CD14-positive monocyte (primary cell): ENCODE measurements around the gene KCNS1. TPM values are rescaled to one million over a fixed set of nuclear protein-coding genes. Genes with fewer than 3 reads are reported as not detected.

Source experiments
- DNase-seq, 3 donors: peaks; one replicate each; pipeline ENCODE4 v3.0.0-alpha.2; 2011 to 2022
- H2AFZ ChIP-seq: 2 replicates; pipeline ENCODE4 v1.6.0; 2012; ENCODE audit warnings: mild to moderate bottlenecking, low read depth, low read length, inconsistent platforms; ENCODE audit not compliant: insufficient read depth, poor library complexity, severe bottlenecking
- H3K27ac ChIP-seq, 2 donors: 1 replicate in 1 of 2; 2 replicates in 1 of 2; pipeline ENCODE4 v1.5.1; 2012 to 2013; ENCODE audit warnings: low read length in 2 of 2, control low read depth in 1 of 2, inconsistent platforms in 1 of 2, low read depth in 1 of 2, mild to moderate bottlenecking in 1 of 2
- H3K27me3 ChIP-seq, 2 donors: one replicate each; pipeline versions ENCODE4 v1.6.0 to v1.6.1; 2011 to 2013; ENCODE audit warnings: low read length in 2 of 2; ENCODE audit not compliant: control insufficient read depth in 2 of 2, insufficient read depth in 2 of 2
- H3K36me3 ChIP-seq, 2 donors: replicated peaks in 1 of 2; 1 replicate in 1 of 2; 2 replicates in 1 of 2; pipeline versions ENCODE4 v1.5.1 to v1.6.1; 2012 to 2013; ENCODE audit warnings: low read length in 2 of 2, control low read depth in 1 of 2, inconsistent platforms in 1 of 2, mild to moderate bottlenecking in 1 of 2; ENCODE audit not compliant: insufficient read depth in 2 of 2, control insufficient read depth in 1 of 2
- H3K4me1 ChIP-seq, 2 donors: 1 replicate in 1 of 2; 2 replicates in 1 of 2; pipeline versions ENCODE4 v1.5.1 to v1.6.1; 2012 to 2013; ENCODE audit warnings: low read length in 2 of 2, control low read depth in 1 of 2, inconsistent platforms in 1 of 2, mild to moderate bottlenecking in 1 of 2, moderate library complexity in 1 of 2; ENCODE audit not compliant: insufficient read depth in 2 of 2, control insufficient read depth in 1 of 2
- H3K4me2 ChIP-seq: replicated peaks from 2 replicates; pipeline ENCODE3; 2012; ENCODE audit warnings: low read length, moderate library complexity, mild to moderate bottlenecking; ENCODE audit not compliant: poor library complexity, severe bottlenecking; ENCODE audit errors: extremely low read depth
- H3K4me3 ChIP-seq, 3 experiments: fragments of 200-600 bp in 1 of 3; sonication (generic) in 1 of 3; replicated peaks in 1 of 3; 1 replicate in 2 of 3; 2 replicates in 1 of 3; pipeline ENCODE4 v1.5.1; 2011 to 2013; ENCODE audit warnings: low read length in 3 of 3, mild to moderate bottlenecking in 3 of 3, control low read depth in 2 of 3, low read depth in 2 of 3, inconsistent platforms in 1 of 3, moderate library complexity in 1 of 3
- H3K79me2 ChIP-seq: 2 replicates; pipeline ENCODE4 v1.6.0; 2012; ENCODE audit warnings: mild to moderate bottlenecking, control low read depth, inconsistent platforms, low read length, moderate library complexity; ENCODE audit not compliant: insufficient read depth
- H3K9ac ChIP-seq: 2 replicates; pipeline ENCODE4 v1.6.0; 2017; ENCODE audit warnings: low read length, mild to moderate bottlenecking; ENCODE audit not compliant: insufficient read depth, poor library complexity, severe bottlenecking
- H3K9me3 ChIP-seq, 2 donors: replicated peaks in 1 of 2; 1 replicate in 1 of 2; 2 replicates in 1 of 2; pipeline versions ENCODE4 v1.5.1 to v1.6.1; 2012 to 2013; ENCODE audit warnings: low read length in 2 of 2, control low read depth in 1 of 2; ENCODE audit not compliant: control insufficient read depth in 1 of 2, insufficient read depth in 1 of 2
- H4K20me1 ChIP-seq: 2 replicates; pipeline ENCODE4 v1.6.0; 2012; ENCODE audit warnings: mild to moderate bottlenecking, low read length, control low read depth, moderate library complexity; ENCODE audit not compliant: insufficient read depth
- H3K27ac Mint-ChIP-seq, 7 donors: one replicate each; pipeline ENCODE4 v1.8.0; 2020; ENCODE audit warnings: mild to moderate bottlenecking in 7 of 7, mixed read lengths in 7 of 7, moderate library complexity in 6 of 7, inconsistent platforms in 2 of 7
- H3K27me3 Mint-ChIP-seq, 3 donors: one replicate each; pipeline ENCODE4 v1.8.0; 2021 to 2022; ENCODE audit warnings: low read depth in 3 of 3, mild to moderate bottlenecking in 3 of 3, mixed read lengths in 3 of 3, moderate library complexity in 3 of 3, inconsistent platforms in 1 of 3
- H3K36me3 Mint-ChIP-seq, 2 donors: one replicate each; pipeline ENCODE4 v1.8.0; 2020; ENCODE audit warnings: mixed read lengths in 2 of 2, inconsistent platforms in 1 of 2, mild to moderate bottlenecking in 1 of 2
- H3K4me1 Mint-ChIP-seq: one replicate; pipeline ENCODE4 v1.8.0; 2020; ENCODE audit warnings: mild to moderate bottlenecking, mixed read lengths
- H3K4me3 Mint-ChIP-seq, 2 donors: one replicate each; pipeline ENCODE4 v1.8.0; 2020; ENCODE audit warnings: mild to moderate bottlenecking in 2 of 2, mixed read lengths in 2 of 2, moderate library complexity in 1 of 2
- H3K9me3 Mint-ChIP-seq, 7 donors: one replicate each; pipeline ENCODE4 v1.8.0; 2020 to 2022; ENCODE audit warnings: mixed read lengths in 7 of 7, mild to moderate bottlenecking in 6 of 7, moderate library complexity in 6 of 7, inconsistent platforms in 2 of 7
- WGBS: methylation state at CpG from one replicate; pipeline ENCODE4 v1.1.5; 2013; ENCODE audit warnings: missing lambda C conversion rate; ENCODE audit not compliant: insufficient coverage; 5-methylcytosine and 5-hydroxymethylcytosine counted together
- intact Hi-C, 2 donors: fragments of 100-400 bp; cut with micrococcal nuclease; formaldehyde crosslinking; loops; one replicate each; pipeline versions ENCODE4 v1.15.0 to v1.15.1; 2023
- polyA plus RNA-seq, 3 donors: library from polyadenylated mRNA; depleted of rRNA in 1 of 3; unstranded in 2 of 3; stranded (reverse) in 1 of 3; fragments of 300-500 nt in 2 of 3; fragments of >200 nt in 1 of 3; fragmentation: Illumina TruSeq in 2 of 3; gene quantifications; 1 replicate in 2 of 3; 2 replicates in 1 of 3; pipeline ENCODE4 v1.2.3, GENCODE V29; 2012 to 2021
- TF ChIP-seq, protein P1 (sequence below): fragments of 200-600 bp; IDR thresholded peaks from one replicate; pipeline ENCODE4 v1.8.0; 2022; ENCODE audit warnings: antibody characterized with exemption, mild to moderate bottlenecking

Gene KCNS1
- polyA plus RNA-seq, 3 donors, result 0.23 TPM; not detected in 2

DNA sequence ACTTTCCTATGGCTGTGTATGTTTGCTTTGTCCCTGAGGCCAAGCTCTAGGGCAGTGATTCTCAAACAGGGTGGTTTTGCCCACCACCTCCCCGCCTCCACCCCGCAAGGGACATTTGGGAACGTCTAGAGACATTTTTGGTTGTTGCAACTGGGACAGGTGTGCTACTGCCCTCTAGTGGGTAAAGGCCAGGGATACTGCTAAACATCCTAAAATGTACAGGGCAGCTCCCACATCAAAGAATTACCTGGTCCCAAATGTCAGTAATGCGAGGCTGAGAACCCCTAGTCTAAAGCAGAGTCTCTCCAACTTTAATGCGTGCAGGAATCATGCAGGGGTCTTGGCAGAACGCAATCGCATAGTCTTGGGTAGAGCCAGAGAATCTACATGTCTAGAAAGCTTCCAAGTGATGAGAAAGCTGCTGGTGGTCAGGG is 5.1 kb downstream of the KCNS1 start:
- H3K27ac Mint-ChIP-seq, result no peak overlapping the region
- H3K4me1 Mint-ChIP-seq, result peaks cover 16% of the 10 kb centered on the region
- H3K27me3 Mint-ChIP-seq, result peaks cover 37 to 46% (median 39%) of the 10 kb centered on the region in 3 donors
- WGBS, result 20% methylated on average over 7 of the region's 7 CpGs
- Histone ChIP-seq H3K36me3 (peaks cover 0 to 6% of the 10 kb centered on the region in 2 donors), H3K9me3 (peaks cover 0 to 24% of the 10 kb centered on the region in 2 donors), H3K79me2 (no peaks in the 10 kb centered on the region), H3K27me3 (peaks cover 39 to 45% of the 10 kb centered on the region in 2 donors), H3K4me2 (no peak overlapping the region), H3K9ac (no peak overlapping the region), H4K20me1 (peaks cover 4% of the 10 kb centered on the region), H2AFZ (no peak overlapping the region), H3K4me1 (peaks cover 8 to 16% of the 10 kb centered on the region in 2 donors), H3K27ac (no peak overlapping the region), H3K4me3 (no peak overlapping the region)
- H3K36me3 Mint-ChIP-seq, result peaks cover 4 to 17% of the 10 kb centered on the region in 2 donors
- H3K9me3 Mint-ChIP-seq, result peaks cover 0 to 9% (median 4%) of the 10 kb centered on the region in 7 donors
- intact Hi-C loops, result loop anchor here (2.0 to 10.0 kb wide), 2 partner anchors 51 kb away; no protein-coding TSS in a partner anchor
- H3K4me3 Mint-ChIP-seq, result no peak overlapping the region
- peak; percentile 25 to 40 (median 38) for DNase-seq
- TF ChIP-seq, protein P1, sequence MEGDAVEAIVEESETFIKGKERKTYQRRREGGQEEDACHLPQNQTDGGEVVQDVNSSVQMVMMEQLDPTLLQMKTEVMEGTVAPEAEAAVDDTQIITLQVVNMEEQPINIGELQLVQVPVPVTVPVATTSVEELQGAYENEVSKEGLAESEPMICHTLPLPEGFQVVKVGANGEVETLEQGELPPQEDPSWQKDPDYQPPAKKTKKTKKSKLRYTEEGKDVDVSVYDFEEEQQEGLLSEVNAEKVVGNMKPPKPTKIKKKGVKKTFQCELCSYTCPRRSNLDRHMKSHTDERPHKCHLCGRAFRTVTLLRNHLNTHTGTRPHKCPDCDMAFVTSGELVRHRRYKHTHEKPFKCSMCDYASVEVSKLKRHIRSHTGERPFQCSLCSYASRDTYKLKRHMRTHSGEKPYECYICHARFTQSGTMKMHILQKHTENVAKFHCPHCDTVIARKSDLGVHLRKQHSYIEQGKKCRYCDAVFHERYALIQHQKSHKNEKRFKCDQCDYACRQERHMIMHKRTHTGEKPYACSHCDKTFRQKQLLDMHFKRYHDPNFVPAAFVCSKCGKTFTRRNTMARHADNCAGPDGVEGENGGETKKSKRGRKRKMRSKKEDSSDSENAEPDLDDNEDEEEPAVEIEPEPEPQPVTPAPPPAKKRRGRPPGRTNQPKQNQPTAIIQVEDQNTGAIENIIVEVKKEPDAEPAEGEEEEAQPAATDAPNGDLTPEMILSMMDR, result peak; percentile 89

DNA sequence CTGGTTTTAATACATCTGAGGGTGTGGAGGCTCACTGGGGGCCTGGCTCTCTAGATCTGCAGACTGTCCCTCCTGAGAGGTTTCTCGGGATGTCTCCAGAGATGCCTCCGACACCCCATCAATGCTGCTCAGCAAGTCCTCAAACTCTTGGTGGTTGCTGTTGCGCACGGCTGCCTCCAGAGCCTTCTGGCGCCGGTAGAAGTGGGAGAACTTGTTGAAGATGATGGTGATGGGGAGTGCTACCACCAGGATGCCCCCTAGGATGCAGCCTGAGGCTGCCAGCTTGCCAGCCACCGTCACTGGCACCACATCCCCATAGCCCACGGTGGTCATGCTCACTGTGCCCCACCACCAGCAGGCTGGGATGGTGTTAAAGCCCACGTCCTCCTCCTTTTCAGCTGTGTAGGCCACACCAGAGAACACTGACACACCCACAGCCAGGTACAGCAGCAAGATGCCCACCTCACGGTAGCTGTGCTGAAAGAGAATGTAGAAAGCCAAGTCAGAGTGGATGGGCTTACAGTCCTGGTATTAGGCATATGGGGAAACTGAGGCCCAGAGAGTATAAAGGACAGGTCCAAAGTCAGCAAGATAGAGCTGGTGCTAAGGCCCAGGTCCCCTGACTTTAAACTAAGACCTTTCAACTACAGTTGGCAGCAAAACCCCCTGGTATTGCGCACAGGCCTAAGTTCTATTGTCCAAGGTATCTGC is 5.9 kb downstream of the KCNS1 start:
- no peaks in the 10 kb centered on the region for H3K79me2 ChIP-seq
- peaks cover 4% of the 10 kb centered on the region for H4K20me1 ChIP-seq
- H3K9me3 ChIP-seq, result peaks cover 0 to 18% of the 10 kb centered on the region in 2 donors
- peaks cover 10 to 18% of the 10 kb centered on the region in 2 donors for H3K36me3 Mint-ChIP-seq
- H2AFZ ChIP-seq, result no peak overlapping the region
- 96% methylated on average over 9 of the region's 11 CpGs for WGBS
- peaks cover 29 to 38% (median 33%) of the 10 kb centered on the region in 3 donors for H3K27me3 Mint-ChIP-seq
- H3K9ac ChIP-seq, result no peak overlapping the region
- DNase-seq, result no peak
- no peak overlapping the region for H3K4me2 ChIP-seq
- peaks cover 12% of the 10 kb centered on the region for H3K4me1 Mint-ChIP-seq
- peaks cover 0 to 9% (median 4%) of the 10 kb centered on the region in 7 donors for H3K9me3 Mint-ChIP-seq
- H3K27ac ChIP-seq, result no peak overlapping the region
- peaks cover 33 to 37% of the 10 kb centered on the region in 2 donors for H3K27me3 ChIP-seq
- intact Hi-C loops, result loop anchor here (2.0 to 10.0 kb wide), 2 partner anchors 50 kb away; no protein-coding TSS in a partner anchor
- peaks cover 3 to 12% of the 10 kb centered on the region in 2 donors for H3K4me1 ChIP-seq
- H3K4me3 Mint-ChIP-seq, result no peak overlapping the region
- TF ChIP-seq, protein P1, result no peak
- no peak overlapping the region for H3K4me3 ChIP-seq
- peaks cover 0 to 14% of the 10 kb centered on the region in 2 donors for H3K36me3 ChIP-seq
- no peak overlapping the region for H3K27ac Mint-ChIP-seq
